ENCODE results near the gene SFSWAP.

SFSWAP gene

DNA sequence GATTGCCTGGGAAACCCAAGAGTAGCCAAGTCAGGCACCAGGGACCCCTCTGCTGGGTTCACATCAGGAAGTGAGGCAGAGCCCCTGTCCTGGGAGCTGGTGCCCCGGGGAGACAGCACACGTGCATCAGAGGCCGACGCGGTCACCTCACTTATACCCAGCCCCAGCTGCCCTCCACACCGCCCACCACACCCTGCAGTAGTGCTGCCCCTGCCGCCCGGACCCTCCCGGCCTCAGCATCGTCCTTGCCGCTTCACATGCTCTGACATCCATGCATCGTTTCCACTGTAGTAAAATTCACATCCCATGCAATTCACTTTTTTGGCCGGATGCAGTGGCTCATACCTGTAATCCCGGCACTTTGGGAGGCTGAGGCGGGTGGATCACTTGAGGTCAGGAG is 131.3 kb downstream of the SFSWAP start:
- ATAC-seq, result no peak
- TF ChIP-seq ARNTL (CRISPR knock-in tag; IDR thresholded peaks at IDR 0.05; ENCODE audit: borderline replicate concordance, low read depth), result no peak
- no peak for TF ChIP-seq OSR1 (CRISPR knock-in tag; IDR thresholded peaks at IDR 0.05)
- no peak for TF ChIP-seq ZC3H10 (CRISPR knock-in tag; IDR thresholded peaks at IDR 0.05)
- no peak for TF ChIP-seq ZFP3 (CRISPR knock-in tag; IDR thresholded peaks at IDR 0.05)
- no peak for TF ChIP-seq ZNF8 (CRISPR knock-in tag; IDR thresholded peaks at IDR 0.05)
- TF ChIP-seq ZNF70 (CRISPR knock-in tag; IDR thresholded peaks at IDR 0.05), result no peak
- TF ChIP-seq, protein P1, sequence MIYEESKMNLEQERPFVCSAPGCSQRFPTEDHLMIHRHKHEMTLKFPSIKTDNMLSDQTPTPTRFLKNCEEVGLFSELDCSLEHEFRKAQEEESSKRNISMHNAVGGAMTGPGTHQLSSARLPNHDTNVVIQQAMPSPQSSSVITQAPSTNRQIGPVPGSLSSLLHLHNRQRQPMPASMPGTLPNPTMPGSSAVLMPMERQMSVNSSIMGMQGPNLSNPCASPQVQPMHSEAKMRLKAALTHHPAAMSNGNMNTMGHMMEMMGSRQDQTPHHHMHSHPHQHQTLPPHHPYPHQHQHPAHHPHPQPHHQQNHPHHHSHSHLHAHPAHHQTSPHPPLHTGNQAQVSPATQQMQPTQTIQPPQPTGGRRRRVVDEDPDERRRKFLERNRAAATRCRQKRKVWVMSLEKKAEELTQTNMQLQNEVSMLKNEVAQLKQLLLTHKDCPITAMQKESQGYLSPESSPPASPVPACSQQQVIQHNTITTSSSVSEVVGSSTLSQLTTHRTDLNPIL (CRISPR knock-in tag; IDR thresholded peaks at IDR 0.05; ENCODE audit: low read depth), result no peak
- TF ChIP-seq, protein P2, sequence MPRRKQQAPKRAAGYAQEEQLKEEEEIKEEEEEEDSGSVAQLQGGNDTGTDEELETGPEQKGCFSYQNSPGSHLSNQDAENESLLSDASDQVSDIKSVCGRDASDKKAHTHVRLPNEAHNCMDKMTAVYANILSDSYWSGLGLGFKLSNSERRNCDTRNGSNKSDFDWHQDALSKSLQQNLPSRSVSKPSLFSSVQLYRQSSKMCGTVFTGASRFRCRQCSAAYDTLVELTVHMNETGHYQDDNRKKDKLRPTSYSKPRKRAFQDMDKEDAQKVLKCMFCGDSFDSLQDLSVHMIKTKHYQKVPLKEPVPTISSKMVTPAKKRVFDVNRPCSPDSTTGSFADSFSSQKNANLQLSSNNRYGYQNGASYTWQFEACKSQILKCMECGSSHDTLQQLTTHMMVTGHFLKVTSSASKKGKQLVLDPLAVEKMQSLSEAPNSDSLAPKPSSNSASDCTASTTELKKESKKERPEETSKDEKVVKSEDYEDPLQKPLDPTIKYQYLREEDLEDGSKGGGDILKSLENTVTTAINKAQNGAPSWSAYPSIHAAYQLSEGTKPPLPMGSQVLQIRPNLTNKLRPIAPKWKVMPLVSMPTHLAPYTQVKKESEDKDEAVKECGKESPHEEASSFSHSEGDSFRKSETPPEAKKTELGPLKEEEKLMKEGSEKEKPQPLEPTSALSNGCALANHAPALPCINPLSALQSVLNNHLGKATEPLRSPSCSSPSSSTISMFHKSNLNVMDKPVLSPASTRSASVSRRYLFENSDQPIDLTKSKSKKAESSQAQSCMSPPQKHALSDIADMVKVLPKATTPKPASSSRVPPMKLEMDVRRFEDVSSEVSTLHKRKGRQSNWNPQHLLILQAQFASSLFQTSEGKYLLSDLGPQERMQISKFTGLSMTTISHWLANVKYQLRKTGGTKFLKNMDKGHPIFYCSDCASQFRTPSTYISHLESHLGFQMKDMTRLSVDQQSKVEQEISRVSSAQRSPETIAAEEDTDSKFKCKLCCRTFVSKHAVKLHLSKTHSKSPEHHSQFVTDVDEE (CRISPR knock-in tag; IDR thresholded peaks at IDR 0.05), result no peak

DNA sequence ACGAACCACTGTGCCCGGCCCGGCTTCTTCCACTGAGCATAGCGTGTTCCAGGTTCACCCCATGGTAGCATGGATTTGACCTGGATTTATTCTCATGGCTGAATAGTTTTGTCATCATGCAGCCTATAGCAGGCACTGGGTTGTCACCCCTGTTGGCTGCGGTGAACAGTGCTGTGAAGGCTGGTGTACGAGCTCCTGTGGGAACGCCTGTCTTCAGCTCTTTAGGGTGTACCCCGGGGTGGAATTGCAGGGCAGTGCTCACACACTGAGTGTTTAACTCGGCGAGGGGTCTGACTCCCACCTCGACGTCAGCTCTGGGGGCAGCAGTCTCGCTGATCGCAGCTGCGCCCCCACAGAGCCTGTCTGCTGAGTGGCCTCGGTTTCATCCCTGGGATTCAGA is 132.6 kb downstream of the SFSWAP start:
- ATAC-seq, result no peak
- TF ChIP-seq GLIS3 (CRISPR knock-in tag; IDR thresholded peaks at IDR 0.05) (no peak), ZFP3 (CRISPR knock-in tag; IDR thresholded peaks at IDR 0.05) (no peak), PPARA (CRISPR knock-in tag; IDR thresholded peaks at IDR 0.05; ENCODE audit: borderline replicate concordance) (no peak), TOX (CRISPR knock-in tag; IDR thresholded peaks at IDR 0.05; ENCODE audit: borderline replicate concordance) (no peak), ISL1 (CRISPR knock-in tag; IDR thresholded peaks at IDR 0.05) (no peak), SNAI2 (CRISPR knock-in tag; IDR thresholded peaks at IDR 0.05) (no peak), ZNF70 (CRISPR knock-in tag; IDR thresholded peaks at IDR 0.05) (no peak), ZNF565 (CRISPR knock-in tag; conservative IDR thresholded peaks at IDR 0.05; ENCODE audit: low read depth) (no peak), ZNF8 (CRISPR knock-in tag; IDR thresholded peaks at IDR 0.05) (no peak), ESRRG (CRISPR knock-in tag; IDR thresholded peaks at IDR 0.05) (no peak), RARB (CRISPR knock-in tag; IDR thresholded peaks at IDR 0.05) (no peak), ZC3H10 (CRISPR knock-in tag; IDR thresholded peaks at IDR 0.05) (no peak), TCF4 (CRISPR knock-in tag; IDR thresholded peaks at IDR 0.05; ENCODE audit: borderline replicate concordance) (no peak), ARNTL (CRISPR knock-in tag; IDR thresholded peaks at IDR 0.05; ENCODE audit: borderline replicate concordance, low read depth) (no peak), OSR1 (CRISPR knock-in tag; IDR thresholded peaks at IDR 0.05) (no peak), ZFP30 (CRISPR knock-in tag; IDR thresholded peaks at IDR 0.05) (no peak), CSDC2 (CRISPR knock-in tag; IDR thresholded peaks at IDR 0.05) (no peak)
- TF ChIP-seq, protein P1 (CRISPR knock-in tag; IDR thresholded peaks at IDR 0.05; ENCODE audit: low read depth), result no peak
- TF ChIP-seq, protein P3, sequence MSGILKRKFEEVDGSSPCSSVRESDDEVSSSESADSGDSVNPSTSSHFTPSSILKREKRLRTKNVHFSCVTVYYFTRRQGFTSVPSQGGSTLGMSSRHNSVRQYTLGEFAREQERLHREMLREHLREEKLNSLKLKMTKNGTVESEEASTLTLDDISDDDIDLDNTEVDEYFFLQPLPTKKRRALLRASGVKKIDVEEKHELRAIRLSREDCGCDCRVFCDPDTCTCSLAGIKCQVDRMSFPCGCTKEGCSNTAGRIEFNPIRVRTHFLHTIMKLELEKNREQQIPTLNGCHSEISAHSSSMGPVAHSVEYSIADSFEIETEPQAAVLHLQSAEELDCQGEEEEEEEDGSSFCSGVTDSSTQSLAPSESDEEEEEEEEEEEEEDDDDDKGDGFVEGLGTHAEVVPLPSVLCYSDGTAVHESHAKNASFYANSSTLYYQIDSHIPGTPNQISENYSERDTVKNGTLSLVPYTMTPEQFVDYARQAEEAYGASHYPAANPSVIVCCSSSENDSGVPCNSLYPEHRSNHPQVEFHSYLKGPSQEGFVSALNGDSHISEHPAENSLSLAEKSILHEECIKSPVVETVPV (CRISPR knock-in tag; IDR thresholded peaks at IDR 0.05), result no peak
- TF ChIP-seq, protein P4, sequence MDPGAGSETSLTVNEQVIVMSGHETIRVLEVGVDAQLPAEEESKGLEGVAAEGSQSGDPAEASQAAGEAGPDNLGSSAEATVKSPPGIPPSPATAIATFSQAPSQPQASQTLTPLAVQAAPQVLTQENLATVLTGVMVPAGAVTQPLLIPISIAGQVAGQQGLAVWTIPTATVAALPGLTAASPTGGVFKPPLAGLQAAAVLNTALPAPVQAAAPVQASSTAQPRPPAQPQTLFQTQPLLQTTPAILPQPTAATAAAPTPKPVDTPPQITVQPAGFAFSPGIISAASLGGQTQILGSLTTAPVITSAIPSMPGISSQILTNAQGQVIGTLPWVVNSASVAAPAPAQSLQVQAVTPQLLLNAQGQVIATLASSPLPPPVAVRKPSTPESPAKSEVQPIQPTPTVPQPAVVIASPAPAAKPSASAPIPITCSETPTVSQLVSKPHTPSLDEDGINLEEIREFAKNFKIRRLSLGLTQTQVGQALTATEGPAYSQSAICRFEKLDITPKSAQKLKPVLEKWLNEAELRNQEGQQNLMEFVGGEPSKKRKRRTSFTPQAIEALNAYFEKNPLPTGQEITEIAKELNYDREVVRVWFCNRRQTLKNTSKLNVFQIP (CRISPR knock-in tag; IDR thresholded peaks at IDR 0.05; ENCODE audit: borderline replicate concordance, low read depth), result no peak

DNA sequence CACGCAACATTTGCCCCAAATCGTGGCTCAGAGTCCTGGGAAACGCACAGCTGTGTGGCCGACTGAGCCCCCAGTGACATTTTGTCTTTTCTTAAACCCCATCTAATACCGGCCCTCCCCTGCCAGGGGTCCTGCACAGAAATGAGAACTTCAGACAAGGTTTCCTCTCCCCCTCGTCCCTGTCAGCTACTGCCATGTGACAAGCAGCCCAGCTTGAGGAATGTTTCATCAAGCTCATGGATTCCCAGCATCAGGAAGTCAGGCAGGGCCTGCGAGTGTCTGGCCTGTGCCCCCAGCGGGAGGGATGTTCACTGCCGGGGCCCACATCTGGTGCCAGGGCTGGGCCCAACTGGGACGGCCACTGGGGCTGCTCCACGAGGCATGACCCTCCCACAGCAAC is 133.2 kb downstream of the SFSWAP start:
- ATAC-seq, result no peak
- TF ChIP-seq BACH2 (CRISPR knock-in tag; IDR thresholded peaks at IDR 0.05; ENCODE audit: borderline replicate concordance), result no peak
- TF ChIP-seq, protein P4 (CRISPR knock-in tag; IDR thresholded peaks at IDR 0.05; ENCODE audit: borderline replicate concordance, low read depth), result no peak
- TF ChIP-seq TOX (CRISPR knock-in tag; IDR thresholded peaks at IDR 0.05; ENCODE audit: borderline replicate concordance), result no peak
- no peak for TF ChIP-seq ZFP30 (CRISPR knock-in tag; IDR thresholded peaks at IDR 0.05)
- no peak for TF ChIP-seq TCF4 (CRISPR knock-in tag; IDR thresholded peaks at IDR 0.05; ENCODE audit: borderline replicate concordance)
- no peak for TF ChIP-seq ESRRG (CRISPR knock-in tag; IDR thresholded peaks at IDR 0.05)
- TF ChIP-seq GLIS3 (CRISPR knock-in tag; IDR thresholded peaks at IDR 0.05), result no peak
- no peak for TF ChIP-seq ZNF565 (CRISPR knock-in tag; conservative IDR thresholded peaks at IDR 0.05; ENCODE audit: low read depth)
- TF ChIP-seq, protein P2 (CRISPR knock-in tag; IDR thresholded peaks at IDR 0.05), result no peak
- TF ChIP-seq, protein P3 (CRISPR knock-in tag; IDR thresholded peaks at IDR 0.05), result no peak
- TF ChIP-seq ZNF8 (CRISPR knock-in tag; IDR thresholded peaks at IDR 0.05), result no peak
- TF ChIP-seq CSDC2 (CRISPR knock-in tag; IDR thresholded peaks at IDR 0.05), result no peak

Data from SK-N-SH treated with all-trans-retinoic acid at 6 μM for 48 hours (cell line).